ENCODE measurements around the gene MARVELD3.
"Not testable (repeated sequence)": the region's sequence is repeated elsewhere in the genome, so short reads cannot be mapped to it uniquely, and the experiment has no call there.

Gene MARVELD3

DNA sequence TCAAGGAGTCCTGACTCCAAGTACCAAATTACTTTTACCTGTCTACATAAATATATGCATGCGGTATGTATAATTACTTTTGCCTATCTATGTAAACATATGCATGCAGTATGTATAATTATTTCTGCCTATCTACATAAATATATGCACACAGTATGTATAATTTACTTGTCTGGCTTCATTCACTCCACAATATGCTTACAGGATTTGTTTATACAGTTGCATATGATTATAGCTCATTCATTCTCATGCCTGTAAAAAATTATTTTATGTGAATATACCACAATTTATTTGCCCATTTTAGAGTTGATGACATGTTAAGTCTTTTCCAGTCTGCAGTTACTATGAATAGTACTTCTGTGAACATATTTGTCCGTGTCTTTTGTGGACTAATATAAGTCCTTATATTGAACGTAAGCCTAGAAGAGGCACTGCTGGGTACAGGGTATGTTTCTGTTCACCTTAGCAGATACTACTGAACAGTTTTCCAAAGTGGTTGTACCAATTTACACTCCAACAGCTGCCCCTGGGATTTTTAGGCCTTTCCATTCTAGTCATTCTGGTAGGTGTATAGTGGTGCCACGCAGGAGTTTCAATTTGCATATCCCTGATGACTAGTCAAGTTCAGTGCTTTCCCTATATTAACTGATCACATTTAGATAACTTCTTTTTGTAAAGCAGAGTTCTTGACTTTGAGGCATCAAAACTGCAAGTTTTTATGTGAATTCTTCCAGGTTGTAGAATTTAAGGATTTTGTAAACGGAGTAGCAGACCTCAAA, 47.0 kb downstream of the MARVELD3 start:
- no peak for DNase-seq (ENCODE audit: low read depth)

DNA sequence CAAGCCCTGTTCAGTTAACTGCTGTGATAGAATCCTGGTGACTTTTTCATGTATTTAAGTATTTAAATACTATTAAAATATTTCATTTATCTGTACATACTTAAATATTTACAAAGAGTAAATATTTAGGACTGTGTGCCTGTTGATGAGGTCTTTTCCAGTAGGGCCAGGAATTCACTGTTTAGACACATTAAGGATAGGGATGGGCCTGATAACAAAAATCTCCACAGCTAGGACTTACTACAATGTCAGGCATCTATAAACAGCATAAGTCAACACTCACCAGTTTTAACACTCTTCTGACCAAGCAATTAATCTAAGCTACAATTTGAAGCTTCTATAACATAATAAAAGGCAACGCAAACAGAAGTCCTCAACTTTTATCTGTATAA, 47.6 kb downstream of the MARVELD3 start:
- no peak for DNase-seq (ENCODE audit: low read depth)

DNA sequence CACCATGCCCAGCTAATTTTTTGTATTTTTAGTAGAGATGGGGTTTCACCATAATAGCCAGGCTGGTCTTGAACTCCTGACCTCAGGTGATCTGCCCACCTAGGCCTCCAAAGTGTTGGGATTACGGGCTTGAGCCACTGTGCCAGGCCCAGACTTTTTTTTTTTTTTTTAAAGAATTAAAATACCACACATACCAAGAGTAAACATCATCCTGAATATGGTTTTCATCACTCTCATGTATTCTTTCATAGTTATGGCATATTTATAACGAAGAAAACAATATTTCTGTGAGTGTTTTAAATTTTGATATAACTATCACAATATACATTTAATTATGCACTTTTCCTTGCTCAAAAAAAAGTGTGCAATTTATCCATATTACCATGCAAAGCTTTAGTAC, 48.2 kb downstream of the MARVELD3 start:
- DNase-seq (ENCODE audit: low read depth), result no peak

DNA sequence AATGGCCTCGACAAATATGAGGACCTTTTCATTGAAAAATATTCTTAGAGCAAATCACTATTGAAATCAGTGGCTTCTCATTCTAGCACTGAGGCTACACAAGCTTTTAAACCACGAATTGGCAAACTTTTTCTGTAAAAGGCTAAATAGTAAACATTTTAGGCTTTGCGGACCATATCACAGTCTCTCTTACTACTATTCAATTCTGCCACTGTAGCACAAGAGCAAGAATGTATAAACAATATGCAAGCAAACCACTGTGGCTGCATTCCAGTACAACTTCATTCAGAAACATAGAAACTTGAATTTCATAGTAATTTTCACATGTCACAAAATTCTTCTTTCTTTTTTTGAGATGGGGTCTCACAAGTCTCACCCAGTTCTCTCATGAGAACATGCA, 49.4 kb downstream of the MARVELD3 start:
- no peak for DNase-seq (ENCODE audit: low read depth)

DNA sequence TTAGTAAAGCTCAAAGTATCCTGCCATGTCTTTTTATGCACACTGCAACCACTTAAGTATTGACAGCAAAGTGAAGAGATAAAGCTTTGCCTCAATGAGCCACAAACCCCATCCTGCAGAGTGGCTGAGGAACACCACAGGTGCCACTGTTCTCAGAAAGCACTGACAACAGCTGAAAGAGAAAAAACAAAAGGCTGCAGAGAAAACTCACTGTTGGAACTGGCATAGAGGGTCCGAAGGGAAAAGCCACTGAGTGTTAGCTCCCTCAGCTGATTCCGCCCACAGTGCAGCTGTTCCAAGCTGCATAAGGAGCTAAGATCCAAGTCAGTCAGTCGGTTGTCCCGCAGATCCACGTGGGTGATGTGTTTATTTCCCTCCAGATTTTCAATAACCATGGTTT, 50.3 kb downstream of the MARVELD3 start:
- no peak for DNase-seq (ENCODE audit: low read depth)

DNA sequence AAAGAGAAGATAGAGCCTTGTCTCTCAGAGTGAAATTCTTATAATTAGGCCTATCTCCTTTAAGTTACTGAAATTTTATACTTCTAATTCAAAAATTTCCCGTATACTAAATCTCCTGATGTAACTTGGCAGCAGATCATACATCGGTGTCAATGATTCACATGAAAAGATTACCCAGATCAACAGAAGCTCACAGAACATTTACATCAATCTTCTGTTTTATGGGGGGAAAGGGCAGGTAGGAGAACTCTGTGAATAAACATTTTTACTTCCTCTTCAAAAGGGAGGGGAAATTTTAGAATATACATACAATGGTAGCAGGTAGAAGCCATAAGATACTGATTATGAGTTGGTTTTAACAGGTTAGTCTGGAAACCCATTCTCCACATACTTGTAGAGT, 55.4 kb downstream of the MARVELD3 start:
- no peak for DNase-seq (ENCODE audit: low read depth)

DNA sequence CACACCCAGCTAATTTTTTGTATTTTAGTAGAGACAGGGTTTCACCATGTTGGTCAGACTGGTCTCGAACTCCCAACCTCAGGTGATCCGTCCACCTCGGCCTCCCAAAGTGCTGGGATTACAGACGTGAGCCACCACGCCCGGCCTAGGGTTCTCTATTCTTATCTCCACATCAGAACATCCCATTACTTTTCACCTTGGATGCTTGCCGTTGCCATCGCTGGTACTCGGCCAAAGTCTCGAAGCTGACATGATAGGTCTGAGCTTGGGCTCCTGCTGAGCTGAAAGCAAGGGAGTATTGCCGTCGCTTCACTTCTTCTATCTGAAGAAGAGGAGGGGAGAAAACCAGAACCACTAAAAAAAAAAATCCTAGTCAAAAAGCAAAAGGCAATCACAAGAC, 58.3 kb downstream of the MARVELD3 start:
- DNase-seq (ENCODE audit: low read depth), result not testable (repeated sequence)

Measured in stimulated activated CD8-positive, alpha-beta memory T cell treated with anti-CD3 and anti-CD28 coated beads, Interleukin-12 subunit alpha, Interleukin-12 subunit beta, amount 100 ng/mL, for 1 hour (primary cell).